ENCODE measurements around the gene SCRT2.

The SCRT2 gene

GRCh38 chr20:699811-700338 lies 24.3 kb upstream of the SCRT2 start:
- TF ChIP-seq CTCF (conservative IDR thresholded peaks at IDR 0.05), result no peak
- peak overlapping the region; percentile 79 for H3K27ac ChIP-seq

GRCh38 chr20:699342-699741 lies 23.7 kb upstream of the SCRT2 start:
- no peak for TF ChIP-seq CTCF (conservative IDR thresholded peaks at IDR 0.05)

GRCh38 chr20:698276-698675 lies 22.7 kb upstream of the SCRT2 start:
- H3K27ac ChIP-seq, result peak overlapping the region; percentile 79; the same call in 1 of the 2 replicates
- no peak for TF ChIP-seq CTCF (conservative IDR thresholded peaks at IDR 0.05)

More at GRCh38 chr20:699342-699741, 23.7 kb upstream of the SCRT2 start:
- H3K27ac ChIP-seq, result peak overlapping the region; percentile 79

- H3K27ac ChIP-seq, result no peak overlapping the region; the same call in 1 of the 2 replicates
- no peak for TF ChIP-seq CTCF (conservative IDR thresholded peaks at IDR 0.05)
Measured at GRCh38 chr20:697826-698225, 22.2 kb upstream of the SCRT2 start.

- peak overlapping the region; percentile 73 for H3K27ac ChIP-seq
- no peak for TF ChIP-seq CTCF (conservative IDR thresholded peaks at IDR 0.05)
Measured at GRCh38 chr20:695165-695866, 19.7 kb upstream of the SCRT2 start.

- TF ChIP-seq CTCF (conservative IDR thresholded peaks at IDR 0.05), result no peak
Measured at GRCh38 chr20:694496-694895, 18.9 kb upstream of the SCRT2 start.

GRCh38 chr20:693786-694185 lies 18.2 kb upstream of the SCRT2 start:
- peak overlapping the region; percentile 73 for H3K27ac ChIP-seq

More at GRCh38 chr20:694496-694895, 18.9 kb upstream of the SCRT2 start:
- peak overlapping the region; percentile 73 for H3K27ac ChIP-seq

GRCh38 chr20:692044-692443 lies 16.4 kb upstream of the SCRT2 start:
- H3K27ac ChIP-seq, result no peak overlapping the region; the same call in 1 of the 2 replicates
- TF ChIP-seq CTCF (conservative IDR thresholded peaks at IDR 0.05), result no peak
